Neural progenitor cell (in vitro differentiated cells): Measurements from ENCODE around the gene STXBP3. TPM values are rescaled to one million over a fixed set of nuclear protein-coding genes. Genes with fewer than 3 reads are reported as not detected.

Source experiments
- DNase-seq: peaks from one replicate; pipeline ENCODE4 v3.0.0-alpha.2; 2016; ENCODE audit warnings: low spot score
- H2AFZ ChIP-seq: fragments of 200-600 bp; sonication (generic); replicated peaks from 2 replicates; pipeline ENCODE4 v1.6.1; 2016; ENCODE audit warnings: antibody characterized with exemption
- H3F3A ChIP-seq: fragments of 200-600 bp; sonication (generic); 2 replicates; pipeline ENCODE4 v1.6.1; 2016; ENCODE audit warnings: antibody characterized with exemption, low read depth
- H3K27ac ChIP-seq: fragments of 200-600 bp; sonication (generic); 2 replicates; pipeline ENCODE4 v1.5.1; 2016; ENCODE audit warnings: mild to moderate bottlenecking
- H3K27me3 ChIP-seq: fragments of 200-600 bp; sonication (generic); 2 replicates; pipeline ENCODE4 v1.6.1; 2016; ENCODE audit warnings: mild to moderate bottlenecking, moderate library complexity
- H3K36me3 ChIP-seq: fragments of 200-600 bp; sonication (generic); 2 replicates; pipeline ENCODE4 v1.5.1; 2016
- H3K4me1 ChIP-seq: fragments of 200-600 bp; sonication (generic); 2 replicates; pipeline ENCODE4 v1.6.1; 2016; ENCODE audit warnings: mixed run types
- H3K4me2 ChIP-seq: fragments of 200-600 bp; sonication (generic); 2 replicates; pipeline ENCODE4 v1.6.1; 2016
- H3K4me3 ChIP-seq: fragments of 200-600 bp; sonication (generic); 2 replicates; pipeline ENCODE4 v1.5.1; 2016
- H3K79me2 ChIP-seq: fragments of 200-600 bp; sonication (generic); 2 replicates; pipeline ENCODE4 v1.6.1; 2016; ENCODE audit warnings: low read depth
- H3K9ac ChIP-seq: fragments of 200-600 bp; sonication (generic); 2 replicates; pipeline ENCODE4 v1.6.1; 2016
- H3K9me3 ChIP-seq: fragments of 200-600 bp; sonication (generic); 2 replicates; pipeline ENCODE4 v1.5.1; 2016; ENCODE audit warnings: low read depth
- H4K20me1 ChIP-seq: fragments of 200-600 bp; sonication (generic); 2 replicates; pipeline ENCODE4 v1.6.1; 2016; ENCODE audit warnings: low read depth
- H3K27ac Mint-ChIP-seq: 3 replicates; pipeline ENCODE4 v1.8.0; 2021; ENCODE audit warnings: mixed read lengths
- H3K27me3 Mint-ChIP-seq: 2 replicates; pipeline ENCODE4 v1.8.0; 2022; ENCODE audit warnings: low read depth, mild to moderate bottlenecking, inconsistent platforms, moderate library complexity, mixed read lengths; ENCODE audit not compliant: insufficient read depth
- H3K36me3 Mint-ChIP-seq: 3 replicates; pipeline ENCODE4 v1.8.0; 2021; ENCODE audit warnings: mixed read lengths
- H3K4me1 Mint-ChIP-seq: 3 replicates; pipeline ENCODE4 v1.8.0; 2021; ENCODE audit warnings: mixed read lengths
- H3K4me3 Mint-ChIP-seq: 3 replicates; pipeline ENCODE4 v1.8.0; 2021; ENCODE audit warnings: mild to moderate bottlenecking, moderate library complexity, mixed read lengths
- H3K9me3 Mint-ChIP-seq: 3 replicates; pipeline ENCODE4 v1.8.0; 2020; ENCODE audit warnings: mixed read lengths
- CTCF ChIP-seq: fragments of 200-600 bp; sonication (generic); IDR thresholded peaks from 2 replicates; pipeline ENCODE4 v1.5.1; 2017; ENCODE audit warnings: antibody characterized with exemption, mild to moderate bottlenecking
- EZH2 ChIP-seq: fragments of 200-600 bp; sonication (generic); IDR thresholded peaks from 2 replicates; pipeline ENCODE4 v1.6.1; 2017; ENCODE audit warnings: antibody characterized with exemption, mild to moderate bottlenecking, moderate library complexity
- EZH2phosphoT487 ChIP-seq: fragments of 200-600 bp; sonication (generic); IDR thresholded peaks from 2 replicates; pipeline ENCODE4 v1.6.1; 2017; ENCODE audit warnings: antibody characterized with exemption
- total RNA-seq: library from RNA; depleted of rRNA; stranded (reverse); fragments of >200 nt; gene quantifications from 2 replicates; pipeline ENCODE4 v1.2.3, GENCODE V29; 2015; ENCODE audit warnings: low replicate concordance

STXBP3 gene
- total RNA-seq, 1 donor from 2014 or later: 89.8 TPM

DNA sequence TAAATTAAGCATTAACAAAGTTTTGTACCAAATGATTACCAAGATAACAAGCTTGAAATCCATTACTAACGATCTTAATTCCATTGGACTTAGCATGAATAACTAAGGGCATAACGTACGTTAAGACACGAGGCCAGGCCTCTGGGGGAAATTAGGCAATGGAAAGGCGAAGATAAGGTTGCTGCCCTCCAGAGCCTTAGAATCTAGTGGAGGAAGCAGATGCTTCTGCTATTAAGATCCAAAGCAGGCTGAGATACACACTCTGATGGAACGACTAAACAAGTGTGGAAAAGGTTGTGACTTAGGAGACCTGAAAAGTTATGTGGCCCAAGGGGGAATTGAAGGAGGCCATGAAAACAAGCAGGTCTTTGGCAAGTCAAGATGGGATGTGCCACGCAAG lies 104.5 kb downstream of the STXBP3 start:
- H3K9ac ChIP-seq: no peak overlapping the region
- no peak overlapping the region for H3K4me3 ChIP-seq
- no peaks in the 10 kb centered on the region for H3F3A ChIP-seq
- peaks cover 9% of the 10 kb centered on the region for H3K4me1 Mint-ChIP-seq
- no peak for DNase-seq
- no peak overlapping the region for H3K27ac ChIP-seq
- H4K20me1 ChIP-seq: no peaks in the 10 kb centered on the region
- no peaks in the 10 kb centered on the region for H3K36me3 ChIP-seq
- no peaks in the 10 kb centered on the region for H3K4me1 ChIP-seq
- H3K4me3 Mint-ChIP-seq: no peak overlapping the region
- no peak overlapping the region for H2AFZ ChIP-seq
- TF ChIP-seq EZH2 (no peak), CTCF (no peak), EZH2phosphoT487 (no peak)
- H3K9me3 Mint-ChIP-seq: no peaks in the 10 kb centered on the region
- H3K9me3 ChIP-seq: no peaks in the 10 kb centered on the region
- H3K36me3 Mint-ChIP-seq: no peaks in the 10 kb centered on the region
- no peak overlapping the region for H3K27ac Mint-ChIP-seq
- no peak overlapping the region for H3K4me2 ChIP-seq
- no peaks in the 10 kb centered on the region for H3K27me3 ChIP-seq
- H3K79me2 ChIP-seq: no peaks in the 10 kb centered on the region
- peaks cover 3% of the 10 kb centered on the region for H3K27me3 Mint-ChIP-seq

- no peaks in the 10 kb centered on the region for H3K79me2 ChIP-seq
- Mint-ChIP-seq H3K9me3 (no peaks in the 10 kb centered on the region), H3K27me3 (peaks cover 3% of the 10 kb centered on the region), H3K36me3 (no peaks in the 10 kb centered on the region), H3K27ac (no peak overlapping the region), H3K4me3 (no peak overlapping the region), H3K4me1 (peaks cover 9% of the 10 kb centered on the region)
- H3K4me2 ChIP-seq: no peak overlapping the region
- no peak overlapping the region for H3K27ac ChIP-seq
- no peak for DNase-seq
- H3K4me1 ChIP-seq: no peaks in the 10 kb centered on the region
- no peak overlapping the region for H3K9ac ChIP-seq
- no peaks in the 10 kb centered on the region for H3K9me3 ChIP-seq
- H2AFZ ChIP-seq: no peak overlapping the region
- H3K36me3 ChIP-seq: no peaks in the 10 kb centered on the region
- no peak overlapping the region for H3K4me3 ChIP-seq
- H3F3A ChIP-seq: no peaks in the 10 kb centered on the region
- TF ChIP-seq CTCF (no peak), EZH2 (no peak), EZH2phosphoT487 (no peak)
- H3K27me3 ChIP-seq: no peaks in the 10 kb centered on the region
- H4K20me1 ChIP-seq: no peaks in the 10 kb centered on the region
Measured at GRCh38 chr1:108851567-108851966, 105.1 kb downstream of the STXBP3 start.

GRCh38 chr1:108852221-108852975 lies 105.9 kb downstream of the STXBP3 start:
- Mint-ChIP-seq H3K27me3 (peaks cover 3% of the 10 kb centered on the region), H3K27ac (no peak overlapping the region), H3K4me1 (peaks cover 9% of the 10 kb centered on the region), H3K9me3 (no peaks in the 10 kb centered on the region), H3K36me3 (no peaks in the 10 kb centered on the region), H3K4me3 (no peak overlapping the region)
- Histone ChIP-seq H3K9me3 (no peaks in the 10 kb centered on the region), H3K27me3 (no peaks in the 10 kb centered on the region), H3K9ac (no peak overlapping the region), H3F3A (no peaks in the 10 kb centered on the region), H3K4me1 (no peaks in the 10 kb centered on the region), H3K79me2 (no peaks in the 10 kb centered on the region), H3K36me3 (no peaks in the 10 kb centered on the region), H3K4me3 (no peak overlapping the region), H3K27ac (no peak overlapping the region), H2AFZ (no peak overlapping the region), H3K4me2 (no peak overlapping the region), H4K20me1 (no peaks in the 10 kb centered on the region)
- TF ChIP-seq EZH2phosphoT487: no peak
- no peak for TF ChIP-seq CTCF
- no peak for TF ChIP-seq EZH2
- DNase-seq: no peak
